ENCODE data around the gene BCAN.

The BCAN gene

GRCh38 chr1:156664767-156665411 is 23.0 kb downstream of the BCAN start:
- H3K4me3 ChIP-seq (ENCODE audit: low read depth, low read length), result peak overlapping the region; percentile 15; the same call in 1 of the 2 replicates
- H3K9me3 ChIP-seq (ENCODE audit: control insufficient read depth, insufficient read depth, low read depth, low read length), result no peaks in the 10 kb centered on the region
- peak overlapping the region; percentile 97 for H3K9ac ChIP-seq (ENCODE audit: low read length)
- no peaks in the 10 kb centered on the region for H3K27me3 ChIP-seq (ENCODE audit: control insufficient read depth, insufficient read depth, low read length)
- no peaks in the 10 kb centered on the region for H3K36me3 ChIP-seq (ENCODE audit: control insufficient read depth, insufficient read depth, low read length)
- H3K4me1 ChIP-seq (ENCODE audit: control insufficient read depth, insufficient read depth, low read length), result peaks cover 90% of the 10 kb centered on the region
- H3K27ac ChIP-seq (ENCODE audit: low read depth, low read length), result peak overlapping the region; percentile 56; the same call in 1 of the 2 replicates

- H3K4me3 ChIP-seq (ENCODE audit: low read depth, low read length), result no peak overlapping the region
- H3K27ac ChIP-seq (ENCODE audit: low read depth, low read length), result peak overlapping the region; percentile 56; the same call in 1 of the 2 replicates
- H3K9ac ChIP-seq (ENCODE audit: low read length), result peak overlapping the region; percentile 87
These were observed 23.6 kb downstream of the BCAN start for GRCh38 chr1:156665539-156665938.

GRCh38 chr1:156666862-156667609 is 25.1 kb downstream of the BCAN start:
- Histone ChIP-seq H3K4me1 (ENCODE audit: control insufficient read depth, insufficient read depth, low read length) (peaks cover 85% of the 10 kb centered on the region), H3K27ac (ENCODE audit: low read depth, low read length) (peak overlapping the region; percentile 41; the same call in 1 of the 2 replicates), H3K4me3 (ENCODE audit: low read depth, low read length) (no peak overlapping the region), H3K27me3 (ENCODE audit: control insufficient read depth, insufficient read depth, low read length) (no peaks in the 10 kb centered on the region), H3K36me3 (ENCODE audit: control insufficient read depth, insufficient read depth, low read length) (peaks cover 10% of the 10 kb centered on the region), H3K9ac (ENCODE audit: low read length) (peak overlapping the region; percentile 80), H3K9me3 (ENCODE audit: control insufficient read depth, insufficient read depth, low read depth, low read length) (no peaks in the 10 kb centered on the region)

More at GRCh38 chr1:156665539-156665938, 23.6 kb downstream of the BCAN start:
- no peaks in the 10 kb centered on the region for H3K36me3 ChIP-seq (ENCODE audit: control insufficient read depth, insufficient read depth, low read length)
- peaks cover 92% of the 10 kb centered on the region for H3K4me1 ChIP-seq (ENCODE audit: control insufficient read depth, insufficient read depth, low read length)
- no peaks in the 10 kb centered on the region for H3K9me3 ChIP-seq (ENCODE audit: control insufficient read depth, insufficient read depth, low read depth, low read length)
- no peaks in the 10 kb centered on the region for H3K27me3 ChIP-seq (ENCODE audit: control insufficient read depth, insufficient read depth, low read length)

- Histone ChIP-seq H3K36me3 (ENCODE audit: control insufficient read depth, insufficient read depth, low read length) (peaks cover 16% of the 10 kb centered on the region), H3K9ac (ENCODE audit: low read length) (peak overlapping the region; percentile 80), H3K4me1 (ENCODE audit: control insufficient read depth, insufficient read depth, low read length) (peaks cover 79% of the 10 kb centered on the region), H3K9me3 (ENCODE audit: control insufficient read depth, insufficient read depth, low read depth, low read length) (no peaks in the 10 kb centered on the region), H3K27ac (ENCODE audit: low read depth, low read length) (peak overlapping the region; percentile 41; the same call in 1 of the 2 replicates), H3K27me3 (ENCODE audit: control insufficient read depth, insufficient read depth, low read length) (no peaks in the 10 kb centered on the region), H3K4me3 (ENCODE audit: low read depth, low read length) (no peak overlapping the region)
These were observed 25.7 kb downstream of the BCAN start for GRCh38 chr1:156667610-156667967.

GRCh38 chr1:156667968-156668709 is 26.2 kb downstream of the BCAN start:
- Histone ChIP-seq H3K9ac (ENCODE audit: low read length) (peak overlapping the region; percentile 80), H3K4me1 (ENCODE audit: control insufficient read depth, insufficient read depth, low read length) (peaks cover 77% of the 10 kb centered on the region), H3K36me3 (ENCODE audit: control insufficient read depth, insufficient read depth, low read length) (peaks cover 21% of the 10 kb centered on the region), H3K27me3 (ENCODE audit: control insufficient read depth, insufficient read depth, low read length) (no peaks in the 10 kb centered on the region), H3K27ac (ENCODE audit: low read depth, low read length) (peak overlapping the region; percentile 41; the same call in 1 of the 2 replicates), H3K4me3 (ENCODE audit: low read depth, low read length) (no peak overlapping the region), H3K9me3 (ENCODE audit: control insufficient read depth, insufficient read depth, low read depth, low read length) (no peaks in the 10 kb centered on the region)

GRCh38 chr1:156668801-156669637 is 27.1 kb downstream of the BCAN start:
- Histone ChIP-seq H3K4me1 (ENCODE audit: control insufficient read depth, insufficient read depth, low read length) (peaks cover 76% of the 10 kb centered on the region), H3K9ac (ENCODE audit: low read length) (peak overlapping the region; percentile 18), H3K4me3 (ENCODE audit: low read depth, low read length) (peak overlapping the region; percentile 7; the same call in 1 of the 2 replicates), H3K27me3 (ENCODE audit: control insufficient read depth, insufficient read depth, low read length) (no peaks in the 10 kb centered on the region), H3K36me3 (ENCODE audit: control insufficient read depth, insufficient read depth, low read length) (peaks cover 26% of the 10 kb centered on the region), H3K27ac (ENCODE audit: low read depth, low read length) (peak overlapping the region; percentile 20; the same call in 1 of the 2 replicates), H3K9me3 (ENCODE audit: control insufficient read depth, insufficient read depth, low read depth, low read length) (no peaks in the 10 kb centered on the region)

GRCh38 chr1:156669794-156670193 is 27.9 kb downstream of the BCAN start:
- Histone ChIP-seq H3K36me3 (ENCODE audit: control insufficient read depth, insufficient read depth, low read length) (peaks cover 33% of the 10 kb centered on the region), H3K27me3 (ENCODE audit: control insufficient read depth, insufficient read depth, low read length) (no peaks in the 10 kb centered on the region), H3K27ac (ENCODE audit: low read depth, low read length) (no peak overlapping the region), H3K4me1 (ENCODE audit: control insufficient read depth, insufficient read depth, low read length) (peaks cover 76% of the 10 kb centered on the region), H3K4me3 (ENCODE audit: low read depth, low read length) (no peak overlapping the region), H3K9me3 (ENCODE audit: control insufficient read depth, insufficient read depth, low read depth, low read length) (no peaks in the 10 kb centered on the region), H3K9ac (ENCODE audit: low read length) (no peak overlapping the region)

- no peaks in the 10 kb centered on the region for H3K27me3 ChIP-seq (ENCODE audit: control insufficient read depth, insufficient read depth, low read length)
- H3K9ac ChIP-seq (ENCODE audit: low read length), result no peak overlapping the region
- no peak overlapping the region for H3K27ac ChIP-seq (ENCODE audit: low read depth, low read length)
- peaks cover 77% of the 10 kb centered on the region for H3K4me1 ChIP-seq (ENCODE audit: control insufficient read depth, insufficient read depth, low read length)
- no peak overlapping the region for H3K4me3 ChIP-seq (ENCODE audit: low read depth, low read length)
- H3K9me3 ChIP-seq (ENCODE audit: control insufficient read depth, insufficient read depth, low read depth, low read length), result no peaks in the 10 kb centered on the region
- peaks cover 38% of the 10 kb centered on the region for H3K36me3 ChIP-seq (ENCODE audit: control insufficient read depth, insufficient read depth, low read length)
These were observed 28.4 kb downstream of the BCAN start for GRCh38 chr1:156670359-156670758.

- Histone ChIP-seq H3K4me1 (ENCODE audit: control insufficient read depth, insufficient read depth, low read length) (peaks cover 77% of the 10 kb centered on the region), H3K27ac (ENCODE audit: low read depth, low read length) (no peak overlapping the region), H3K9me3 (ENCODE audit: control insufficient read depth, insufficient read depth, low read depth, low read length) (no peaks in the 10 kb centered on the region), H3K36me3 (ENCODE audit: control insufficient read depth, insufficient read depth, low read length) (peaks cover 40% of the 10 kb centered on the region), H3K9ac (ENCODE audit: low read length) (no peak overlapping the region), H3K4me3 (ENCODE audit: low read depth, low read length) (no peak overlapping the region), H3K27me3 (ENCODE audit: control insufficient read depth, insufficient read depth, low read length) (no peaks in the 10 kb centered on the region)
These were observed 28.9 kb downstream of the BCAN start for GRCh38 chr1:156670791-156671190.

GRCh38 chr1:156671804-156672203 is 29.9 kb downstream of the BCAN start:
- Histone ChIP-seq H3K27me3 (ENCODE audit: control insufficient read depth, insufficient read depth, low read length) (no peaks in the 10 kb centered on the region), H3K27ac (ENCODE audit: low read depth, low read length) (no peak overlapping the region), H3K4me1 (ENCODE audit: control insufficient read depth, insufficient read depth, low read length) (peaks cover 72% of the 10 kb centered on the region)

More at GRCh38 chr1:156671804-156672203, 29.9 kb downstream of the BCAN start:
- no peak overlapping the region for H3K4me3 ChIP-seq (ENCODE audit: low read depth, low read length)
- H3K9ac ChIP-seq (ENCODE audit: low read length), result no peak overlapping the region
- H3K9me3 ChIP-seq (ENCODE audit: control insufficient read depth, insufficient read depth, low read depth, low read length), result no peaks in the 10 kb centered on the region
- H3K36me3 ChIP-seq (ENCODE audit: control insufficient read depth, insufficient read depth, low read length), result peaks cover 40% of the 10 kb centered on the region

All from HUES6 (cell line).